Stimulated activated CD4-positive, alpha-beta T cell treated with anti-CD3 and anti-CD28 coated beads, Interleukin-12 subunit alpha, Interleukin-12 subunit beta, amount 100 ng/mL, for 4 hours (primary cell): Measurements from ENCODE around the gene SPN.
"Not testable (repeated sequence)": the region's sequence is repeated elsewhere in the genome, so short reads cannot be mapped to it uniquely, and the experiment has no call there.

Experiments
- DNase-seq: peaks from one replicate; pipeline ENCODE4 v3.0.0-alpha.2; 2020

Gene SPN

GRCh38 chr16:29680180-29680598 lies 17.1 kb downstream of the SPN start:
- DNase-seq: no peak

- DNase-seq: no peak
Observed at GRCh38 chr16:29683543-29684090, 20.6 kb downstream of the SPN start.

GRCh38 chr16:29684679-29685078 lies 21.6 kb downstream of the SPN start:
- DNase-seq: no peak

DNA sequence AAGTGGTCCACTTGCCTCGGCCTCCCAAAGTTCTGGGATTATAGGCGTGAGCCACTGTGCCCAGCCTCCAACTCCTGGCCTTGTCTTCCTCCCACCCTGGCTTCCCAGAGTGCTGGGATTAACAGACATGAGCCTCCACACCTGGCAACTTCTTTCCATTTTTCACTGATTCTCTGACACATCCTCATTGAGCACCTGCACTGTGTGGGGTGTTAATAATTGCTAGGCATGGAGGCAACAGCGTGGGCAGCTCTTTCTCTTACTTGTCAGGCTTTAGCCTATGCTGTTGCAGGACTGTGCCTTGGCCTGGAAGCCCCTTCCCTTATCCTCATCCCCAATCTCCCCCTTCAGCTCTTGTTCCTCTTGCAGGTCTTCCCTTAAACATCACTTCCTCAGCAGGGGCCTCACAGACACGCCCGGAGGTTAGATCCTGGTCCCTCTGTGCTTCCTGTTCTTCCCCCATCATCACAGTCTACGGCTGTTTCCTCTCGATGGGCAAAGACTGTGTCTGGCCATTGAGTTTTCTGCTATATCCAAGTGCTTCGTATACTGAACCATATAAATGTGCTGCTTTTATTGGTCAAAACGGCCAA lies 23.8 kb downstream of the SPN start:
- DNase-seq: no peak

GRCh38 chr16:29687755-29688154 lies 24.7 kb downstream of the SPN start:
- DNase-seq: no peak

DNA sequence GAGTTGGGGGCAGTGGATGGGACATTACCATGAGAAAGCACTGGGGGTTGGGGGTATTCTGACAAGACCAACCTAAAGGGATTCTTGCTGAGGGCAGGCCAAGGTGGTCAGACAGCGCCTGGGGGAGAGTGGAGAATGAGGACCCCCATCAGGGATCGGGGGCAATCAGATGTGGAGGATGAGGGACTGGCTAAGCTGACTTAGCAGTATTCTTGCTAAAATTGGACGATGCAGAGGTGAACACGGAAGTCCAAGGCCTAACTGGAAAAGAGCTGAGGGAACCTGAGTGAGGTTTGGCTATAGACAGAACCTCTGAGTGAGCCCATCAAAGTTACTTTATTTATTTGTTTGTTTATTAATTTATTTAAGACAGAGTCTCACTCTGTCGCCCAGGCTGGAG lies 25.1 kb downstream of the SPN start:
- DNase-seq: no peak

- DNase-seq: not testable (repeated sequence)
Observed at GRCh38 chr16:29689490-29690351, 26.7 kb downstream of the SPN start.

DNA sequence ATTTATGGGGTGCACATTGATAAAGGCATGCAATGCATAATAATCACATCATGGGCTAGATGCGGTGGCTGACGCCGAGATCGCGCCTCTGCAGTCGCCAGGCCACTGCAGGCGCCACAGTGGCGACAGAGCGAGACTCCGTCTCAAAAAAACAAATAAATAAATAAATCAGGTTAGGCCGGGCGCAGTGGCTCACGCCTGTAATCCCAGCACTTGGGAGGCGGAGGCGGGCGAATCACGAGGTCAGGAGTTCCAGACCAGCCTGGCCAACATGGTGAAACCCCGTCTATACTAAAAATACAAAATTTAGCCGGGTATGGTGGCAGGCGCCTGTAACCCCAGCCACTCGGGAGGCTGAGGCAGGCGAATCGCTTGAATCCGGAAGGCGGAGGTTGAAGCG lies 29.6 kb downstream of the SPN start:
- DNase-seq: not testable (repeated sequence)

GRCh38 chr16:29694384-29695195 lies 31.5 kb downstream of the SPN start:
- no peak for DNase-seq

GRCh38 chr16:29695675-29696074 lies 32.6 kb downstream of the SPN start:
- DNase-seq: not testable (repeated sequence)

GRCh38 chr16:29696881-29697331 lies 33.9 kb downstream of the SPN start:
- DNase-seq: no peak

DNA sequence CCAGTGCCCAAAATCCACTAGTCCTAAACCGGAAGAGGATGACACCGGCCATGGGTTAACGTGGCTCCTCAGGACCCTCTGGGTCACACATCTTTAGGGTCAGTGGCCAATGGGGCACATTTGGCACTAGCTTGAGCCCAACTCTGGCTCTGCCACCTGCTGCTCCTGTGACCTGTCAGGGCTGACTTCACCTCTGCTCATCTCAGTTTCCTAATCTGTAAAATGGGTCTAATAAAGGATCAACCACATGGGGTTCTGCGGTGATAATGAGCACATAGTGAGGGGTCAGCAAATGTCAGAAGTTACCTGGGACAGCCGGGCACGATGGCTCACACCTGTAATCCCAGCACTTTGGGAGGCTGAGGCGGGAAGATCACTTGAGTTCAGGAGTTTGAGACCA lies 34.3 kb downstream of the SPN start:
- DNase-seq: no peak

DNA sequence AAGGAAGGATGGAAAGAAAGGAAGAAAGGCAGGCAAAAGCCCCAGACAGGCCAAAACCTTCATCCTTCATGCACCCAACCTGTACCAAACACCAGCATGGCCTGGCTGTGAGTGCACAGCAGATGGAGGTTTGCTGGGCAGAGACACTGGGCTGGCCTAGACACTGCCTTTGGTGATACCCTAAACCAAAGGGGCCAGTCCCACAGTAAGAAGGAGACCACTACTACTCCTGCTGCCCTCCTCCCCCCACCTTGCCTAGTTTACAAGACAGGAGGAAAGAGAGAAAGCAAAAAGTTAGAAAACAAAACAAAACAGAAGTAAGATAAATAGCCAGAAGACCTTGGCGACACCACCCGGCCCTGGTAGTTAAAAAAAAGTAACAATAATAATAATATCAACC lies 35.0 kb downstream of the SPN start:
- no peak for DNase-seq

DNA sequence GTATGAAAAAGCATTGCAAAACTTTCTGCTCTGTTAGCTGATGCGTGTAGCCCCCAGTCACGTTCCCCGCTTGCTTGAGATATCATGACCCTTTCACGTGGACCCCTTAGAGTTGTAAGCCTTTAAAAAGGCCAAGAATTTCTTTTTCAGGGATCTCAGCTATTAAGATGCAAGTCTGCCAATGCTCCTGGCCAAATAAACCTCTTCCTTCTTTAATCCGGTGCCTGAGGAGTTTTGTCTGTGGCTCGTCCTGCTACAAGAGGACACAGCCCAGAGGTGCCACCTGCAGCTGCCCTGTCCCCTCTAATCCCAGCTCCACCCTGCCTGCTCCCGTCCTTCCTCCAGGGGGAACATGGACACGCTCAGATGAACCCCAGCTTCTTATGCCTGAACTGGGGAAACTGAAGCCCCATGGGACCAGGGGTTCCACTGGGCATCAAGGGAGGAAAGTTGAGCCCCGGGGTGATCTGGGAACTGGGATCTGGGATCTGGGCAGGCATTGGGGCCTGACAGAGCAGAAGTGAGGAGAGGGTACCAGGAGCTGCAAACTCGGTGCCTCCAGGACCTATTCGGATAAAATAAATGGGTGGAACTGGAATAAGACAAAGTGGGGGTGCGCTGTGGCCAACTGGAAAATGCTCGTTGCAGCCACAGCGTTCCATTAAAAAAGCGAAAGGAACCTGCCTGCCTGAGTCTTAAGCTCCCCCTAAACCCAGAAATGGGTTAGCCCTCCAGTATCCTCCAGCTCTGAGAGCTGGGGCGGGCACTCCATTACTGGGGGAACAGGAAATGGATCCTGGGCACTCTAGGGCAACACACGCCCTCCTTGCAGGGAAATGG lies 35.7 kb downstream of the SPN start:
- no peak for DNase-seq

GRCh38 chr16:29699324-29700219 lies 36.5 kb downstream of the SPN start:
- DNase-seq: no peak

DNA sequence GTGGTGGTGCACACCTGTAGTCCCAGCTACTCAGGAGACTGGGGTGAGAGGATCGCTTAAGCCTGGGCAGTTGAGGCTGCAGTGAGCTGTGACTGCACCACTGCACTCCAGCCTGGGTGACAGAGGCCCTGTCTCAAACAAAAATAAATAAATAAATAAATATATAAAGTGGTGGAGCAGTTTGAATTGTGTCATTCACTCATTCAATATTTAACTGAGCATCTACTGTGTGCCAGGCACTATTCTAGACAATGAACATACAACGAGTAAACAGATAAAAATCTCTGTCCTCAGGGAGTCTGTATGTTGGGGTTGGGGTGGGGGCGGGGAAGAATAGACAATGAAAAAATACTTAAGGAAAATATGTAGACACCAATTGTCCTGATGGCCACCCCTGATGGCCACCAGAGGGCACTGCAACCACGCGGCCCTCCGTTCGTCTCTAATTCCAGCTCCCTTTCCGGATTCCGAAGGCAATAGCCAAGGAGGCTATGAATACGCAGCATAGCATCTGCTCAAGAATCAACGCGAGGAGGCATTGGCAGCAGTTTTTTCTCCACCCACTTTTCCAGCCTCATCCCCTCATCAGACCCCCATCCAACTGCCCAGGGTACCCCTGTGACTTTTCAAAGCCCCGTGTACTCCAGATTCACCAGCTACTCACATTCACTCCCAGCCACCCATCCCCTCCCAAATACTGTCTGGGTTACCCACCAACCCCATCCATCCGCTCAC lies 37.4 kb downstream of the SPN start:
- DNase-seq: peak; percentile 68

GRCh38 chr16:29701214-29701555 lies 38.1 kb downstream of the SPN start:
- no peak for DNase-seq

GRCh38 chr16:29702269-29702668 lies 39.2 kb downstream of the SPN start:
- no peak for DNase-seq

- DNase-seq: no peak
Observed at GRCh38 chr16:29705030-29705429, 42.0 kb downstream of the SPN start.

DNA sequence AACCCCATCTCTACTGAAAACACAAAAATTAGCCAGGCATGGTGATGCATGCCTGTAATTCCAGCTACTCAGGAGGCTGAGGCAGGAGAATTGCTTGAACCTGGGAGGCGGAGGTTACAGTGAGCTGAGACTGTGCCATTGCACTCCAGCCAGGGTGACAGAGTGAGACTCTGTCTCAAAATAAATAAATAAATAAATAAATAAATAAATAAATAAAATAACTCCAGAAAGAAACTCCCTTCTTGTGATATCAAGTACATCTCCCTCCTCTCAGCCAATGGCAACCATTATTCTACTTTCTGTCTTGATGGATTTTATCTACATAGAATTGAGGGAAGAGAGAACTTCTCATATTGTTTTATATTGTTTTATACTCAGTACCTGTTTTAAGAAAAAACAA lies 44.1 kb downstream of the SPN start:
- DNase-seq: not testable (repeated sequence)
